GF-D8 (cell line): ENCODE measurements around the gene UBAC2.

Source experiments
- DNase-seq: peaks from one replicate; lab custom pipeline; 2025; lab: John Stamatoyannopoulos, UW

Gene UBAC2

DNA sequence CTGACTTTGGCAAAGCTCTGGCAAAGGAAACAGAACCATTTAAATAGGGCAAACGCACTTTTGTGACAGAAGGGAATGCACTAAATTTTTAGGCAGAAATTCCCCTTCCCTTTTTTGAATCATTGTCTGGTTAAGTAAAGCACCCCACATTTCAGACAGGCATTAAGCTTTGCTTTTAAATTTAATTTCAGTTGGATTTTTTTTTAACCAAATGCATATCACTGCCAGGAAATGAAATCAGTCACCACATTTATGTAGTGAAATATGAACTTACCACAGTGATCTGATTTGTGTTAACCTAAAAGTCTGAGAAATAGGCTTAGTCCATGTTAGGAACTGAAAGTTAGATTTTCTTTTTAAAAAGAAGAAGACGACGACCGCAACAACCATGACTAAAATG lies 95.7 kb downstream of the UBAC2 start:
- DNase-seq: no peak

GRCh38 chr13:99297331-99297730 lies 96.7 kb downstream of the UBAC2 start:
- no peak for DNase-seq

DNA sequence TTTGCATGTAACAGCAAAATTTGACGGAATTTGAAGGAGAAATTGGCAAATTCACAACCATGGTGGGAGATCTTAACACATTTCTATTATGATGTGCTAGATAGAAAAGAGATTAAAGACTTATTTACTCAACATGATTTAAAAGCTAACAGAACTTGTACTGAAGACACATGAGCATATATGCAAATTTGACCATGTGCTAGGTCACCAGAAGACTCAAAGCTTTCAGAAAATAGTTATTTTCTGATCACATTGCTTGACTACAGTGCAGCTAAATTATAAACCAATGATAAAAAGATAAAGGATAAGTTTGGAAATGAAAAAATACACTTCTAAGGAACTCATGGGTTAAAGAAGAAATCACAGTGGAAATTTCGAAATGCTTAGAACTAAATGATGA lies 97.4 kb downstream of the UBAC2 start:
- no peak for DNase-seq

DNA sequence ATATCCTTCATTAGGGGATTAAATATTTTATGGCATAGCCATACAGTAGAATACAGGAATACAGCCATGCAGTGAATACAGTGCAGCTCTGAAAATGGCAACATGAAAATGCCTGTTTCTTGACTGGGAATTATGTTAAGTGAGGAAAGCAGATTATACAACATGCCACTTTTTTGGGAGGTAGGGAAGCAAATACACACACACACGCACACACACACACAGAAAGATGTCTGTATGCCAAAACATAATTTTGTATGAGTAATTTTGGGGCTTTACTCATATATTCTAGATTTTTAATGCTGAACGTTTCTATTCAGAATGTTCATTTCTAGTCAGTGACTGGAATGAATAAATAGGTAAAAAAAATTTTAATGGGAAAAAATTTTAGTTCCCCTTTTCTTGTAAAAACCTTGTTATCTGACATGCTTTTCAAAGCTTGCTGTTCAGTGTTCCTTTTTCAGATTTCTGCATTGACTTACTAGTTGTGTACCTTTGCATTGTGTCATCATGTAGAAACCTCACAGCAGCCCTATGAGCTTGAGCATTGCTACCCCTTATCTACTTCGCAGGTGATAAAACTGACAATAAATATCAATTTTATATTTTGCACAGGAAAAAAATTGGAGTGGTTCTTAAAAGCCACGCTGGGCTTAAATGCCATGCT lies 98.7 kb downstream of the UBAC2 start:
- no peak for DNase-seq

DNA sequence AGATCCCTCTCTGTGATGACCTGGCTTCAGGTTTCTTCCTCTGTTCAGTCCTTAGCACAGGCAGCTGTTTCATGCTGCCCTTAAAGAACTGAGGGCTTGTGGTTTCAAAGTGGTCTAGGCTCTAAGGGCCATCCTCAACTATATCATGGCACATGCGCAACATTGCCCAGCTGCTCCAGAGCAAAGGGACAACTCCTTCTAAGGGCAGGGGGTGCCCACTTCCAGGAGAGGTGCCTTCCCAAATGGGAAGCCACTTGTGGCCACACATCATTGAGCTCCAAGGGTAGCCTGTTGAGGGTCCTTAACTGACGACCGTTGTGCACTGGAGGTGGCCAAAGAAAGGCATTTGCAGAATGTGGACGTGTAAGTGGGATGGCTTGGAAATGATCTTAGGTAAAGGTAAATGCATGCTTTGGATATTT lies 99.3 kb downstream of the UBAC2 start:
- DNase-seq: no peak

DNA sequence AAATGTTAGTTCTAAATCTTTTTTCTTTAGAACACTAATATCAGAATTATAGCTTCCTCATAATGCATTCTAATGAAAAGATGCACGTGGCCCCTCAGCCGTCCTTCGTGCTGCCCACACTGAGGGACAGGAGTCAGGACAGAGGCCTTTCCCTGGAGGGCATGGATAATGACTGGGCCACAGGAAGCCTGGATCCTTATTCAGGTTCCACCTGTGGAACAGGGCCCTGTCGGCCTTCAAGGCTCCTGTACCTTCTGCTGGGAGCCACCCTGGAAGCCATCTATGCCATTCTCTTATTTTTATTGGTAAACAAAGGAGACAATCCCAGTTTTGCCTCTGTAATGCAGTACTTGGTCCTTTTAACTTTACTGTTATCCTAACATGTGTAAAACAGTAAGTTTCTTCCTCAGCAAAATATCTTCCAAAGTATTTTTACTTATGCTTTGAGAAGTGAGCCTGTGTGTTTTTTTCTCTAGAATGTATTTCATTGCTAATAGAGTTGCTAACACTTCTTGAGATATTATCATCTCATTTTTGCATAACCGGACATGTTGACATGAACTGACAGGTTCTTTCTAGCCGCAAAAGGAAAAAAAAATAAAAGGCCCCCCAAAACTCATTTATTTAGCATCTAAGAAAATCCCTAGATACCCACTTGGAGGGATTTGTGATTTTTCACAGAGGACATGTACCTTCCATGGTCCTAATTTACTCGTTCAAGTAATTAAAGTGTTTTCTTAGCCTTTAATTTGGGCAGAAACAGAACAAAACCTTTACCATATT lies 100.6 kb downstream of the UBAC2 start:
- no peak for DNase-seq

- no peak for DNase-seq
These were observed 101.4 kb downstream of the UBAC2 start for GRCh38 chr13:99301913-99302636.

DNA sequence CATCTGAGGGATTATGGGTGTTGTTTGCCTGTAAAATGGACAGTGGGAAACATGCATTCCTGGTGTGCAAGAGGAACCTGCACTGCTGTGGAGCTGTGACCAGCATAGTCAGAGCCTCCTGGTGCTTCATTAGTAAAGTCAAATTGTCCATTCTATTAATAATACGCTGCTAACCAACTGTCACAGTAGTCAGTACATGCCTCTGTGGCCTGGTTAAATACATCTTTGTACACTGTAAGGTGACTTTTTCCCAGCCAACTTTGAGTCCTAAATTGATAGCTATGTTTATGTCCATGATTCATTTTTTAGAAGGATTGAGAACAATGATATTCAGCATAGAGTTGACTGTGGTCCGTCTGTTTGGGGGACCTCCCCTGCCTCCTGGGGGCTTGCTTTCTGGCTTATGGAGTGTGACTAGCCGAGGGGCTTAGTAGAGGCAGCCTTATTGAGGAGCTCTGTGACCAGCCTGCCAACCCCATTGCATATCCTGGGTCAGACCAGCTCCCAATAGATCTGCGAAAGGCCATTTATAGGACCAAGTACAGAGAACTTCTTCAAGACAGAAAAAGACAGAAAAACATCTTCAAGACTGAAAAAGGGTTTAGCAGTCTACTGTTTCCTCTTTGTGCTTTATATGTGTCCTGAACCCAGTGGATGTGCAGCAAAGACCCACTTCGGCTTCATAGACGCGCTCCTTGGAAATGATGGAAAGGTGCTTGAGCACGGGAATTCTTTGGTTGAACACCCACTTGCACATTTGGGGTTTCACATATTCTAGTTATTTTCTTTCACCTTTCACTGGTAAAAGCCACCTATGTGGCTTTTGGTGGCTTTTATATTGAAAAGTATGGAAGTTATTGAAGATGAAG lies 102.2 kb downstream of the UBAC2 start:
- no peak for DNase-seq

- no peak for DNase-seq
These were observed 103.3 kb downstream of the UBAC2 start for GRCh38 chr13:99303863-99304521.

DNA sequence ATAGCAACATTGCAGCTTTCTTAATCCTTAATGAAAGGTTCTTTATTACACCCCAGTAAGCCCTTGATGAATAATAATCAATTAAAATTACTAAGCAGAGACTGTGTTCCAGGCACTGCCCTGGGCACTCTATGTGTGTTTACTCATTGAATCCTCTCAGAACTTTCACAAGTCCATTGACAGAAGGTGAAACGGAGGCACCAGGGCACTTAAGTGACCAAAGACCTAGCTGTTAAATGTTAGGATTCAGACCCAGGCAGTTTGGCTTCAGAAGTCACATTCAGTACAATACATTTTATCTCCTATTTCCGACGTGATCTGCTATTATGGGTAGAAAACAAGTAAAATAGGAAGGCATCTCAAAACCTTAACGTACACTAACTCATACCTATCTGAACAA lies 103.9 kb downstream of the UBAC2 start:
- DNase-seq: no peak

DNA sequence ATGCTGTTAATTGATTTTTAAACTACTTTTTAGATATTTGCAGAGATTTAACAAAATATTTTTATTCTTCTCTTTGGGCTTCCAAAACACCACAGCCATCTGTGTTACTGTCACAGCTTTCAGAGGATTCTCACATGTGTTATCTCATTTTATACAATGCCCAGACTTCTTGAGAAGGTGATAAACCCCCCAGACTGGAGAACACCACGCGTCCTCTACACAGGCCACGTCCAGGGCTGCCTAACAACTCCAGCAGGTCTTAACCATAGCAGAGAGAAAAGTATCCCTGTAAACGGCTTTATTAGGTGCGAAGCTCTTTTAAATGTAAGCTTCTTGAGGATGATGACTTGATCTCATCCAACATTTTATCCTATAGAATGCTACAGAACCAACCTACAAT lies 104.5 kb downstream of the UBAC2 start:
- no peak for DNase-seq

- DNase-seq: no peak
These were observed 104.9 kb downstream of the UBAC2 start for GRCh38 chr13:99305566-99305965.

DNA sequence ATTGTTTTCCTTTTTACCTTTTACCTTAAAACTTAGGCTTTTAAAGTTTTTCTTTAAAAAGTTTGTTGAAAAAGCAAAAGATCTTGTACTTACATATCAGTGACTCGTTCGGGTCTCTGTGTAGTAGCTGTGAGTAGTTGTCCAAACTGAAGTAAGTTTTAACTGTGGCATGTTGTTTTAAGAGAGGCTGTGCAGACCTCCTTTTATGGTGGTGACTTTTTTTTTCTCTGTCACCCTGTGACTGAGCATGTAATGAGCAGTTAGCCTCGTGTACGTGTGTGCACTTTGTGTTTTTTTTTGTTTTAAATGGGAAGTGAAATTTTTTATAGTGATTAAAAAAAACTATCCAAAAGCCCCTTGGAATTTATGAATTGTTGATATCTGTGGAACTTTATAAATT lies 106.6 kb downstream of the UBAC2 start, which contains the start of gene GPR183:
TSS of gene GPR183 (minus strand) at position 153 of the 400 bp plus-strand sequence. CDS start 11,254 bp downstream, outside the sequence.
- no peak for DNase-seq

DNA sequence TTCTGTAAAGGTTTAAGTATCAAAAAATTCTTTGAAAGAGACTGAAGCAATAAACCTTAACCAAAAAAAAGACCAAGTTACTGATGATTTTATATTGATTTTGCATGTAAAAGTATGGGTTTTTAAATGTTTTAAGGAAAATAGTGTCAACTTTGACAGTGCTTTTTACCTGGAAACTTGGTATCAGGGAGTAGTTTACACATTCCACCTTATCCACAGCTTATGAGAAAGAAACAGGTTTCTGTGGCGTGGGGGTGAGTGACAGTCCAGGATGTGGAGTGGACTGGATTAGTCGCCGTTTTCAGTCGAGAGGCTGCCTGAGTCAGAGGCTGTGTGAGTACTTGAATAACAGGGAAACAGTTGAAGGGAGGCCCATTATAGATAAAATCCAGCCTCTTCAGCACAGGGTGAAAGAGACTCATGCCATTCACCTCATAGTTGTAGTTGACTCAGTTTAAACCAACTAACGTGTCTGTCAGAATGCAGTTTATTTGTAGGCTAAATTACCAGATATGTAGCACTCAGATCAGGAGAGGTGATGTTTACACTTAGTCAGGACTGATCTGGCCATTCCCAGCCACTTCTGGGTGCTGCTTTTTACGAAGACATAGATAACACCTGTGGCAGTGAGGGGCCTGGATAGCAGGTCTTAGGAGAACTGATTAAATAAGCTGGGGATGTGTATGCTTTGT lies 107.1 kb downstream of the UBAC2 start:
- DNase-seq: no peak

DNA sequence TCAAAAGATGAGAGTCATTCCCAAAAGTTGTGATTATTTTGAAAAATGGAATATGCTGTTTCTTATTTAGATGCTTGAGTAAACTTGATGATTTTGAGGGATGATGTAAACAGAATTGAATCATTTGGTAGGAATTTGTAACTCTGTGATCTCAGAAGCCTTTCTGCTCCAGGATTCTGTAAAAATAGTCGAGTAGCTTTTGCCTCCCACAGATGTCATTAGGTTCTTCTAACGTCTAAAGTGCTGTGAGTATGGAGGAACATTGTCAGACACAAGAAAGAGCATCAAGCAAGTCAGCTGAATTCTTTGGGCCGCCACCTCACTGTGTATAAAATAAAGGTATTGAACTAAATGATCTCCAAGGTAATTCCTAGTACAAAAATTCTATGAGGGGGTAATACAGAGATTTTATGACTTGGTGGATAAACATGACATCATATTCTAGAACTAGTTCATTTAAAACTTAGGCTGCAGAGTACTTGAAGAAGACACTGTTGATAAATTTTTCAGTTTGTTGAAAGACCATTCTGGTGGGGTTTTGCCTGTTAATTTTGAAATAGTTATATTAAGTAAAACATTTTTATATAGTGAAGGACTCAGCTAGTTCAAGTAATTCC lies 107.9 kb downstream of the UBAC2 start:
- no peak for DNase-seq

GRCh38 chr13:99310382-99311031 lies 109.9 kb downstream of the UBAC2 start:
- DNase-seq: no peak

GRCh38 chr13:99311137-99311536 lies 110.5 kb downstream of the UBAC2 start:
- DNase-seq: no peak

DNA sequence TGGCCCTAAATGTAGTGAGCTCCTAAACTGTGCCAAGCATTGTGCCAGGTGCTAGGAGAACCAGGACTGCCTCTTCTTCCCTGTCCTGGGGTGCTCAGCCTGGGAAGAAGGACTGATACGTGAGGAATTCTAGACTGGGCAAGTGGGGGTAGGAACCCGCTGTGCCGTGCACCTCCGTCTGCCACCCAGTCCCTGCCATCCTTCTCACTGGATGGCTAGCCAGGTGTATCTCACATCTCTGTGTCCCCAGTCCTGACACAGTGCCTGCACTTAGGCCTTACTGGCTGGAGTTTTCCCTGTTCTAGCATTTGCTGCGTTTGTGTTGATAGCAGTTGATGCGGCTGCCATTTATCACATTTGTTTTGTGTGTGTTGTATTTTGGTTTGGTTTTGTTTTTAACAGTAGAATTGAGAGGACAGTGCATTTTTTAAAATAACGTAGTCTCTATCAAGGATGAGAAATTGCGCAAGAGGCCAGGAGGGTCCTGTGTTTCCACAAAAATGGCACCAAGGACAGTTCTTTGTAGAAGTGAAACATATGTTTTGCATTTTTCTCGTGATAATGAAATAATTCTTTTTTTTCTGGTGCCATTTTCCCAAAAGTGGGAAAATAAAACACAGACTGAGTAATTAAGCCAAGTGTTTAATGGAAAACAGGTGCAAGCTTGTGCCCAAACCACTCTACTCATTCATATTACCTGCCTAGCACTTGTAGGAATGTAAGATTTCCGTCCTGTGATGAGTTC lies 111.3 kb downstream of the UBAC2 start:
- no peak for DNase-seq

DNA sequence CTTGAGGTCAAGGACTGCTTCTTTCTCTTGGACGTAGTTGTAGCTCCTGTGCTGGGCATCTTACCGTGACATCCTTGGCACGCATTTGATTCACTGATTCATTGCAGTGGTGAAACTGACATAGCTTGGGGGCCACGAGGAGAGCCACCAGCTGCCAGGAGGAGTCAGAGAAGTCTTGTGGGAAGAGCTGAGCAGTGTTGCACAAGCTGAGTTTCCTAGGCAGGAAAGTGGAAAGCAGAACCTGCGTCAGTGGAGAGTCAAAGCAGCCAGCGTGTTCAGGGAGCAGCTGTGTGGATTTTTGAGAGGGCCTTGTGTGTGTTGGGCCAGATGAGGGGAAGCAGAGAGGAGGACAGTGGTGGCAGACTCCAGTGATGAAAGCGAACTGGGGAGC lies 111.8 kb downstream of the UBAC2 start:
- DNase-seq: peak; percentile 99
